Cardiac fibroblast (primary cell): Measurements from ENCODE around the gene ACSL6.
A peak's percentile ranks its signal among the peaks of the same experiment; 100 is the strongest.

Experiments
- DNase-seq, 2 donors: peaks; one replicate each; pipeline versions ENCODE4 v3.0.0 to v3.0.0-alpha.2; 2010; ENCODE audit warnings: low read depth in 2 of 2
- H3K4me3 ChIP-seq, 2 donors: replicated peaks in 1 of 2; 1 replicate in 1 of 2; 2 replicates in 1 of 2; pipeline ENCODE4 v1.5.1; 2011; ENCODE audit warnings: low read depth in 2 of 2, low read length in 2 of 2, mild to moderate bottlenecking in 2 of 2, moderate library complexity in 1 of 2
- CTCF ChIP-seq: IDR thresholded peaks from one replicate; pipeline ENCODE4 v1.5.1; 2011; ENCODE audit warnings: low read depth, mild to moderate bottlenecking, low read length, inconsistent platforms

Gene ACSL6

GRCh38 chr5:132003170-132003744, 8.2 kb downstream of the ACSL6 start:
- no peak for TF ChIP-seq CTCF
- peak in 1 of 2 donors; percentile 44 for DNase-seq
- H3K4me3 ChIP-seq, result no peak overlapping the region

- no peak for DNase-seq
- TF ChIP-seq CTCF, result no peak
- no peak overlapping the region for H3K4me3 ChIP-seq
Observed at GRCh38 chr5:132002757-132003156, 8.7 kb downstream of the ACSL6 start.

GRCh38 chr5:132001647-132002561, 9.6 kb downstream of the ACSL6 start:
- H3K4me3 ChIP-seq, result no peak overlapping the region
- TF ChIP-seq CTCF, result no peak
- peak; percentile 8 to 36 for DNase-seq

- DNase-seq, result no peak
- no peak for TF ChIP-seq CTCF
Observed at GRCh38 chr5:132000677-132001453, 10.6 kb downstream of the ACSL6 start.

GRCh38 chr5:132000241-132000490, 11.3 kb downstream of the ACSL6 start:
- no peak overlapping the region for H3K4me3 ChIP-seq
- DNase-seq, result no peak
- TF ChIP-seq CTCF, result no peak

More at GRCh38 chr5:132000677-132001453, 10.6 kb downstream of the ACSL6 start:
- no peak overlapping the region for H3K4me3 ChIP-seq

- no peak for TF ChIP-seq CTCF
- DNase-seq, result no peak
- no peak overlapping the region for H3K4me3 ChIP-seq
Observed at GRCh38 chr5:131999441-132000240, 11.8 kb downstream of the ACSL6 start.
